ENCODE results near the gene GPR78. TPM values are rescaled to one million over a fixed set of nuclear protein-coding genes. Genes with fewer than 3 reads are reported as not detected.

Gene GPR78
- total and polyA plus RNA-seq, 8 donors: 0.31 to 2.3 (median 0.55) TPM; not detected in 5

- Histone ChIP-seq H3K9me3 (peaks cover 0 to 7% (median 0%) of the 10 kb centered on the region in 4 donors), H3K36me3 (no peaks in the 10 kb centered on the region), H3K4me3 (no peak overlapping the region), H3K4me1 (peaks cover 0 to 8% (median 0%) of the 10 kb centered on the region in 4 donors), H3K27ac (no peak overlapping the region), H3K27me3 (peaks cover 16 to 77% (median 35%) of the 10 kb centered on the region in 3 donors)
- DNase-seq: no peak
- intact Hi-C loops (cut with DNase I; ENCODE audit: low total_unique reads): no loop called here
- WGBS, 5 donors: 23 to 38% (median 33%) methylated on average over 11 to 12 of the region's 12 CpGs
- TF ChIP-seq EP300 (IDR thresholded peaks at IDR 0.05) (no peak), CTCF (IDR thresholded peaks at IDR 0.05) (no peak), POLR2AphosphoS5 (IDR thresholded peaks at IDR 0.05) (no peak), POLR2A (IDR thresholded peaks at IDR 0.05) (no peak)
Measured at GRCh38 chr4:8579526-8580320, 469 bp upstream of the GPR78 start.

- 45 to 73% (median 64%) methylated on average over 40 to 66 of the region's 66 CpGs for WGBS, 5 donors
- TF ChIP-seq POLR2A (IDR thresholded peaks at IDR 0.05): no peak
- TF ChIP-seq CTCF (IDR thresholded peaks at IDR 0.05): no peak
- no peak for TF ChIP-seq POLR2AphosphoS5 (IDR thresholded peaks at IDR 0.05)
- TF ChIP-seq EP300 (IDR thresholded peaks at IDR 0.05): no peak
- intact Hi-C loops (cut with DNase I; ENCODE audit: low total_unique reads): no loop called here
- peaks cover 16 to 92% (median 44%) of the 10 kb centered on the region in 3 donors for H3K27me3 ChIP-seq
- H3K36me3 ChIP-seq: no peaks in the 10 kb centered on the region
- no peak overlapping the region for H3K4me3 ChIP-seq
- no peak for DNase-seq
- no peak overlapping the region for H3K27ac ChIP-seq
- peaks cover 0 to 7% (median 0%) of the 10 kb centered on the region in 4 donors for H3K9me3 ChIP-seq
- H3K4me1 ChIP-seq: peaks cover 0 to 8% (median 0%) of the 10 kb centered on the region in 4 donors
Measured at GRCh38 chr4:8581094-8581861, 1.1 kb downstream of the GPR78 start.

GRCh38 chr4:8582016-8582415 lies 1.8 kb downstream of the GPR78 start:
- H3K4me3 ChIP-seq: no peak overlapping the region
- no peak overlapping the region for H3K27ac ChIP-seq
- intact Hi-C loops (cut with DNase I; ENCODE audit: low total_unique reads): no loop called here
- TF ChIP-seq POLR2A (IDR thresholded peaks at IDR 0.05) (no peak), POLR2AphosphoS5 (IDR thresholded peaks at IDR 0.05) (no peak), CTCF (IDR thresholded peaks at IDR 0.05) (no peak), EP300 (IDR thresholded peaks at IDR 0.05) (no peak)
- peaks cover 16 to 97% (median 52%) of the 10 kb centered on the region in 3 donors for H3K27me3 ChIP-seq
- WGBS, 5 donors: 41 to 67% (median 53%) methylated on average over 2 of the region's 2 CpGs
- peaks cover 0 to 8% (median 0%) of the 10 kb centered on the region in 4 donors for H3K4me1 ChIP-seq
- no peak for DNase-seq
- H3K9me3 ChIP-seq: peaks cover 0 to 7% (median 0%) of the 10 kb centered on the region in 4 donors
- no peaks in the 10 kb centered on the region for H3K36me3 ChIP-seq

GRCh38 chr4:8582436-8582835 lies 2.2 kb downstream of the GPR78 start:
- H3K36me3 ChIP-seq: no peaks in the 10 kb centered on the region
- H3K4me3 ChIP-seq: no peak overlapping the region
- WGBS, 5 donors: 80 to 92% (median 89%) methylated on average over 12 of the region's 12 CpGs
- intact Hi-C loops (cut with DNase I; ENCODE audit: low total_unique reads): no loop called here
- peaks cover 0 to 8% (median 0%) of the 10 kb centered on the region in 4 donors for H3K4me1 ChIP-seq
- no peak for DNase-seq
- TF ChIP-seq POLR2A (IDR thresholded peaks at IDR 0.05) (no peak), POLR2AphosphoS5 (IDR thresholded peaks at IDR 0.05) (no peak), EP300 (IDR thresholded peaks at IDR 0.05) (no peak), CTCF (IDR thresholded peaks at IDR 0.05) (no peak)
- peaks cover 0 to 7% (median 0%) of the 10 kb centered on the region in 4 donors for H3K9me3 ChIP-seq
- peaks cover 19 to 97% (median 56%) of the 10 kb centered on the region in 3 donors for H3K27me3 ChIP-seq
- no peak overlapping the region for H3K27ac ChIP-seq
